Activated naive CD8-positive, alpha-beta T cell treated with anti-CD3 and anti-CD28 coated beads, Interleukin-2, amount 50 U/mL, for 24 hours (primary cell): ENCODE data around the gene PHACTR1.
"Not testable (repeated sequence)": the region's sequence is repeated elsewhere in the genome, so short reads cannot be mapped to it uniquely, and the experiment has no call there.

Experiments used
- ATAC-seq: fragments of 150-1000 bp; cut with Tn5 transposase; one replicate; pipeline ENCODE4 v1.10.0; 2021
- DNase-seq: peaks from one replicate; pipeline ENCODE4 v3.0.0; 2021
- H3K27ac Mint-ChIP-seq: one replicate; pipeline ENCODE4 v1.8.0; 2021; ENCODE audit warnings: mild to moderate bottlenecking, mixed read lengths
- H3K27me3 Mint-ChIP-seq: one replicate; pipeline ENCODE4 v1.8.0; 2021; ENCODE audit warnings: mixed read lengths
- H3K36me3 Mint-ChIP-seq: one replicate; pipeline ENCODE4 v1.8.0; 2021; ENCODE audit warnings: low read depth, mixed read lengths
- H3K4me1 Mint-ChIP-seq: one replicate; pipeline ENCODE4 v1.8.0; 2021; ENCODE audit warnings: mixed read lengths
- H3K4me3 Mint-ChIP-seq: one replicate; pipeline ENCODE4 v1.8.0; 2021; ENCODE audit warnings: mild to moderate bottlenecking, moderate library complexity, mixed read lengths
- H3K9me3 Mint-ChIP-seq: one replicate; pipeline ENCODE4 v1.8.0; 2021; ENCODE audit warnings: mixed read lengths

Gene PHACTR1

GRCh38 chr6:13239530-13240455 is 523.2 kb downstream of the PHACTR1 start:
- ATAC-seq (no peak), DNase-seq (no peak)
- peaks cover 4% of the 10 kb centered on the region for H3K9me3 Mint-ChIP-seq
- peaks cover 9% of the 10 kb centered on the region for H3K27me3 Mint-ChIP-seq
- no peak overlapping the region for H3K27ac Mint-ChIP-seq
- no peak overlapping the region for H3K4me3 Mint-ChIP-seq
- H3K36me3 Mint-ChIP-seq: no peaks in the 10 kb centered on the region
- no peaks in the 10 kb centered on the region for H3K4me1 Mint-ChIP-seq

GRCh38 chr6:13241364-13241763 is 524.8 kb downstream of the PHACTR1 start:
- no peak overlapping the region for H3K27ac Mint-ChIP-seq

GRCh38 chr6:13242178-13242577 is 525.6 kb downstream of the PHACTR1 start:
- DNase-seq (no peak), ATAC-seq (no peak)
- no peaks in the 10 kb centered on the region for H3K36me3 Mint-ChIP-seq
- H3K27ac Mint-ChIP-seq: no peak overlapping the region
- H3K4me3 Mint-ChIP-seq: no peak overlapping the region
- peaks cover 8% of the 10 kb centered on the region for H3K9me3 Mint-ChIP-seq
- peaks cover 11% of the 10 kb centered on the region for H3K27me3 Mint-ChIP-seq
- H3K4me1 Mint-ChIP-seq: no peaks in the 10 kb centered on the region

More at GRCh38 chr6:13241364-13241763, 524.8 kb downstream of the PHACTR1 start:
- DNase-seq (no peak), ATAC-seq (no peak)
- H3K4me3 Mint-ChIP-seq: no peak overlapping the region
- no peaks in the 10 kb centered on the region for H3K4me1 Mint-ChIP-seq
- peaks cover 11% of the 10 kb centered on the region for H3K27me3 Mint-ChIP-seq
- peaks cover 8% of the 10 kb centered on the region for H3K9me3 Mint-ChIP-seq
- H3K36me3 Mint-ChIP-seq: no peaks in the 10 kb centered on the region

- no peaks in the 10 kb centered on the region for H3K4me1 Mint-ChIP-seq
- no peaks in the 10 kb centered on the region for H3K36me3 Mint-ChIP-seq
- peaks cover 11% of the 10 kb centered on the region for H3K27me3 Mint-ChIP-seq
- no peak overlapping the region for H3K4me3 Mint-ChIP-seq
- ATAC-seq (no peak), DNase-seq (no peak)
- H3K27ac Mint-ChIP-seq: no peak overlapping the region
- H3K9me3 Mint-ChIP-seq: peaks cover 8% of the 10 kb centered on the region
Observed at GRCh38 chr6:13242590-13242989, 526.0 kb downstream of the PHACTR1 start.

GRCh38 chr6:13243033-13243432 is 526.5 kb downstream of the PHACTR1 start:
- no peaks in the 10 kb centered on the region for H3K4me1 Mint-ChIP-seq
- no peak for DNase-seq

DNA sequence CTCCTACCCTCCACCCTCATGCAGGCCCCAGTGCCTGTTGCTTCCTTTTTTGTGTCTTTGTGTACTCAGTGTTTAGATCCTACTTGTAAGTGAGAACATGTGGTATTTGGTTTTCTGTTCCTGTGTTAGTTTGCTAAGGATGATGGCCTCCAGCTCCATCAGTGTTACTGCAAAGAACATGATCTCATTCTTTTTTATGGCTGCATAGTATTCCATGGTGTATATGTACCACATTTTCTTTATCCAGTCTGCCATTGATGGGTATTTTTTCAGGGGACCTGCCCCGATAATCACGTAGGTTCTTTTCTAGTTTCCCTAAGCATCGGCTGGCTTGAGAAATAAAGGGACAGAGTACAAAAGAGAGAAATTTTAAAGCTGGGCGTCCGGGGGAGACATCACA is 527.2 kb downstream of the PHACTR1 start:
- H3K27me3 Mint-ChIP-seq: peaks cover 11% of the 10 kb centered on the region
- H3K9me3 Mint-ChIP-seq, H3K27ac Mint-ChIP-seq, H3K4me3 Mint-ChIP-seq, H3K4me1 Mint-ChIP-seq, DNase-seq, ATAC-seq, H3K36me3 Mint-ChIP-seq: not testable (repeated sequence)

More at GRCh38 chr6:13243033-13243432, 526.5 kb downstream of the PHACTR1 start:
- H3K27ac Mint-ChIP-seq: no peak overlapping the region
- no peaks in the 10 kb centered on the region for H3K36me3 Mint-ChIP-seq
- H3K4me3 Mint-ChIP-seq: no peak overlapping the region
- H3K27me3 Mint-ChIP-seq: peaks cover 11% of the 10 kb centered on the region
- H3K9me3 Mint-ChIP-seq: peaks cover 8% of the 10 kb centered on the region
- no peak for ATAC-seq

DNA sequence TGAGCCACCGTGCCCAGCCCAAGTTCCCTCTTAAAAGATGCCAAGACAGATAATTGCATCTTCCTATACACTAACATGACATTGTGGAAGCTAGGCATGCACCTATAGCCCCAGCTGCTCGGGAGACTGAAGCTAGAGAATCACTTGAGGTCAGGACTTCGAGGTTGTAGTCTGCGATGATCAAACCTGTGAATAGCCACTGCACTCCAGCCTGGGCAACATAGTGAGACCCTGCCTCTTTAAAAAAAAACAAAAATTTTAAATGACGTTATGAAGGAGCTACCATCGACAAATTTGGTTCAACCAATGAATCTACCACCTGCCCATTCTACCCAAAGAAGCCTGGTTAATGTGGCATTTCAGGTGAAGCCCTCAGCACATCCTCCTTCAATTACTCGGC is 531.1 kb downstream of the PHACTR1 start:
- H3K4me3 Mint-ChIP-seq: no peak overlapping the region

DNA sequence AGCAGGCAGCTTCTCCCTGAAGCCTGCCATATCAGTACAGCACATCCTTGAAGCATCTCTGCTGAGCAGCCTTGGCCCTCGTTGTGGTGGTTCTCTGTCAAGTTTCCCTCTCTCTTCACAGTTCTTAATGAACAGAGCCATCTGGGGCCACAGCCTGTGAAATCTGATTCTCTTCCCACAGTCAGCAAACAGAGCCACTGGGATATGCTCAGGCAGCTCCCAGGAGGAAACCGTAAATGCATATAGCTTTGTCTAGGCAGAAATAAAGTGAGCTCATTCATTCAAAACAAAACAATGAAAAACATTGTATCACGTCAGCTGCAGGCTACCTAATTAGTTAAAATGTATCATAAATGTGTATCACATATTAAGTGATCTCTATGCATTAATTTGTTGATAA is 531.5 kb downstream of the PHACTR1 start:
- DNase-seq: no peak
- no peak overlapping the region for H3K27ac Mint-ChIP-seq
- H3K27me3 Mint-ChIP-seq: peaks cover 3% of the 10 kb centered on the region

More for the DNA sequence above, 531.1 kb downstream of the PHACTR1 start:
- Mint-ChIP-seq H3K27me3 (peaks cover 3% of the 10 kb centered on the region), H3K4me1 (no peaks in the 10 kb centered on the region), H3K27ac (no peak overlapping the region), H3K9me3 (peaks cover 8% of the 10 kb centered on the region), H3K36me3 (no peaks in the 10 kb centered on the region)
- no peak for ATAC-seq
- DNase-seq: no peak

DNA sequence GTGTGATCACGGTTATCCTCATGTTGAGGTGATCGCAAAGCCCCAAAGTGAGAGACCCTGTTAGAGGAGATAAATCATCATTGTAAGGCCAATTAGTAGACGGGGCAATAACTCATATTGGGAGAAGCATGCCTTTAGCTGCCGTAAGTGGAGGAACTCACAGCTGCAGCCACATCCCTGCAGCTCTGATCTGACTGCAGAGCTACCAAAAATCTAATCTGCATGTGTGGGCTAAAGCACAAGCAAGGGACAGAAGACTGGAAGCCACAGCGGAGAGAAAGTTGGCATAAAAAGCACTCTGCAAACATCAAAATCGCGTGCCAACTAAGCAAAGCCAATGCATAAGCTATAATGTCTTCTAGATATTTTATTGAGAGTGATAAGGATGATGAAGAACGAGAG is 532.0 kb downstream of the PHACTR1 start:
- Mint-ChIP-seq H3K27me3 (peaks cover 3% of the 10 kb centered on the region), H3K27ac (no peak overlapping the region), H3K4me3 (no peak overlapping the region), H3K36me3 (no peaks in the 10 kb centered on the region), H3K4me1 (no peaks in the 10 kb centered on the region), H3K9me3 (peaks cover 8% of the 10 kb centered on the region)
- DNase-seq (no peak), ATAC-seq (no peak)

More for the DNA sequence above, 531.5 kb downstream of the PHACTR1 start:
- Mint-ChIP-seq H3K9me3 (peaks cover 8% of the 10 kb centered on the region), H3K36me3 (no peaks in the 10 kb centered on the region), H3K4me3 (no peak overlapping the region), H3K4me1 (no peaks in the 10 kb centered on the region)
- no peak for ATAC-seq

DNA sequence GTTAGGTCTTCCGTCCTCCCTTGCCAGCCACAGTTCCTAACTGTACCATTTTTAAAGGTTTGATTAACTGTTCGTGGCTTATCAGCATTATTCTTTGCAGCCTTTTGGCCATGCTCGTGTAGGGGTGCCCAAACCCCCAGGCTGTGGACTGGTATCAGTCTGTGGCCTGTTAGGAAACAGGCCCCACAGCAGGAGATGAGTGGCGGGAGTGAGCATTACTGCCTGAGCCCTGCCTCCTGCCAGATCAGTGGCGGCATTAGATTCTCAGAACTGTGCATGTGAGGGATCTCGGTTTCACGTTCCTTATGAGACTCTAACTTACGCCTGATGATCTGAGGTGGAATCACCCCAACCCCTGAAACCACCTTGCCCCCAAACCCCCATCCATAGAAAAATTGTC is 532.4 kb downstream of the PHACTR1 start:
- H3K36me3 Mint-ChIP-seq: no peaks in the 10 kb centered on the region
- H3K27ac Mint-ChIP-seq: no peak overlapping the region
- ATAC-seq: no peak
- H3K27me3 Mint-ChIP-seq: peaks cover 3% of the 10 kb centered on the region
- no peak for DNase-seq
- peaks cover 4% of the 10 kb centered on the region for H3K9me3 Mint-ChIP-seq
- H3K4me1 Mint-ChIP-seq: no peaks in the 10 kb centered on the region
- no peak overlapping the region for H3K4me3 Mint-ChIP-seq

DNA sequence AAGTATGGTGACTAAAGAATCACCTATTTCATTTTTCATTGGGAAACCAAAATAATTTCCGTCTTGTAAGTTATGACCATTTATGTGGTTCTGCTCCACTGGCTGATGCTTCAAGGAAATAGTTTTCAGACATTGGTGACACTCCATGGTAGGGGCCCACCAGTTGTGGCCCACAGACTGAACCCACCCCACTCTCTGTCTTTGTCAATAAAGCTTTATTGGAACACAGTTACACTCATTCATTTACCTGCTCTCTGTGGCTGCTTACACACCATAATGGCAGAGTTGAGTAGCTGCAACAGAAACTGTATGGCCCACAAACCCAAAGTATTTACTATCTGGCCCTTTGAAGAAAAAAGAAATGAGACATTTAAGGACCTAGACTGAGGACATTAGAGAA is 533.2 kb downstream of the PHACTR1 start:
- H3K27ac Mint-ChIP-seq: no peak overlapping the region
- H3K27me3 Mint-ChIP-seq: peaks cover 3% of the 10 kb centered on the region
- H3K9me3 Mint-ChIP-seq: peaks cover 4% of the 10 kb centered on the region
- ATAC-seq: no peak
- DNase-seq: no peak
- H3K4me3 Mint-ChIP-seq: no peak overlapping the region
- H3K4me1 Mint-ChIP-seq: no peaks in the 10 kb centered on the region
- no peaks in the 10 kb centered on the region for H3K36me3 Mint-ChIP-seq

- Mint-ChIP-seq H3K27ac (no peak overlapping the region), H3K27me3 (no peaks in the 10 kb centered on the region), H3K9me3 (peaks cover under 1% of the 10 kb centered on the region), H3K4me1 (no peaks in the 10 kb centered on the region), H3K36me3 (no peaks in the 10 kb centered on the region), H3K4me3 (no peak overlapping the region)
- no peak for ATAC-seq
- DNase-seq: no peak
Observed at GRCh38 chr6:13250703-13251102, 534.1 kb downstream of the PHACTR1 start.

DNA sequence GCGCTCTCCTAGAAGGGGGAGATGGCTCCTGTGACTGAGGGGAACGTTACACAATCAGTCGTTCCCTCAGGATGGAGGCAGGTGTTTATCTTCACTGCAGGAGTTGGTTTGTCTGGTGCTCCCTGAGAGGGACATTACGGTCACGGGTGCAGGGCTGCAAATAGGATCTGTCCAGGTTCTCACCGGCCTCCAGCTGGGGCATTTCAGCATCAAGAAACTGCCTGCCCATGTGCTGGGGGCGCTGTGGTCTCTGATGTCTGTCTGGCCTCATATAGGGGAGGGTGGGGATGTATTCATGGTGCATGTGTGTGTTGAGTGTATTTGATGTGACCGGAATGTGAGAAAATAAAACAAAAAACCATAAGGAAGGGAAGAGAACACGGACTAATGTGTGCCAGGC is 534.7 kb downstream of the PHACTR1 start:
- no peak overlapping the region for H3K27ac Mint-ChIP-seq
- H3K36me3 Mint-ChIP-seq: no peaks in the 10 kb centered on the region
- no peaks in the 10 kb centered on the region for H3K9me3 Mint-ChIP-seq
- H3K4me1 Mint-ChIP-seq: no peaks in the 10 kb centered on the region
- ATAC-seq (no peak), DNase-seq (no peak)
- H3K4me3 Mint-ChIP-seq: no peak overlapping the region
- no peaks in the 10 kb centered on the region for H3K27me3 Mint-ChIP-seq

GRCh38 chr6:13252790-13253189 is 536.2 kb downstream of the PHACTR1 start:
- no peaks in the 10 kb centered on the region for H3K36me3 Mint-ChIP-seq
- H3K4me3 Mint-ChIP-seq: no peak overlapping the region
- DNase-seq (no peak), ATAC-seq (no peak)
- H3K27ac Mint-ChIP-seq: no peak overlapping the region
- H3K27me3 Mint-ChIP-seq: no peaks in the 10 kb centered on the region
- H3K9me3 Mint-ChIP-seq: no peaks in the 10 kb centered on the region
- H3K4me1 Mint-ChIP-seq: peaks cover 5% of the 10 kb centered on the region

- Mint-ChIP-seq H3K27ac (no peak overlapping the region), H3K36me3 (no peaks in the 10 kb centered on the region), H3K4me1 (peaks cover 5% of the 10 kb centered on the region), H3K4me3 (no peak overlapping the region), H3K27me3 (no peaks in the 10 kb centered on the region), H3K9me3 (no peaks in the 10 kb centered on the region)
- no peak for ATAC-seq
- DNase-seq: no peak
Observed at GRCh38 chr6:13253272-13253671, 536.7 kb downstream of the PHACTR1 start.
